Suprapubic skin (tissue), 4 donors: ENCODE measurements around the gene CKAP4. TPM values are rescaled to one million over a fixed set of nuclear protein-coding genes. Genes with fewer than 3 reads are reported as not detected.

Experiments
- DNase-seq, 2 donors: peaks; one replicate each; pipeline ENCODE4 v3.0.0-alpha.2; 2019; ENCODE audit warnings: low spot score in 2 of 2
- H3K27ac ChIP-seq: fragments of 200-600 bp; sonication (generic); one replicate; pipeline ENCODE4 v1.5.1; 2019
- H3K27me3 ChIP-seq: fragments of 200-600 bp; sonication (generic); one replicate; pipeline ENCODE4 v1.5.1; 2019
- H3K36me3 ChIP-seq: fragments of 200-600 bp; sonication (generic); one replicate; pipeline ENCODE4 v1.5.1; 2019
- H3K4me1 ChIP-seq: fragments of 200-600 bp; sonication (generic); one replicate; pipeline ENCODE4 v1.5.1; 2019
- H3K4me3 ChIP-seq: fragments of 200-600 bp; sonication (generic); one replicate; pipeline ENCODE4 v1.5.1; 2019; ENCODE audit warnings: mild to moderate bottlenecking
- H3K9me3 ChIP-seq: fragments of 200-600 bp; sonication (generic); one replicate; pipeline ENCODE4 v1.5.1; 2019
- EP300 ChIP-seq: sonication (generic); formaldehyde crosslinking; IDR thresholded peaks from one replicate; pipeline ENCODE4 v1.6.1; 2017; ENCODE audit warnings: antibody characterized with exemption
- POLR2A ChIP-seq, 2 donors: fragments of 450-650 bp; IDR thresholded peaks; one replicate each; pipeline ENCODE4 v1.6.1; 2017; ENCODE audit warnings: antibody characterized with exemption in 2 of 2, mild to moderate bottlenecking in 2 of 2, moderate library complexity in 2 of 2
- POLR2AphosphoS5 ChIP-seq, 3 donors: sonication (generic); formaldehyde crosslinking; IDR thresholded peaks; one replicate each; pipeline ENCODE4 v1.6.1; 2017; ENCODE audit warnings: antibody characterized with exemption in 3 of 3
- WGBS: methylation state at CpG from one replicate; pipeline ENCODE4 v1.1.5; 2018; 5-methylcytosine and 5-hydroxymethylcytosine counted together
- total RNA-seq, 4 donors: library from RNA; depleted of rRNA; stranded (reverse); fragments of >200 nt; gene quantifications; one replicate each; pipeline ENCODE4 v1.1.0, GENCODE V29; 2016
- TF ChIP-seq, protein P1 (sequence below), 2 donors: fragments of 200-600 bp in 1 of 2; fragments of 450-650 bp in 1 of 2; sonication (generic) in 1 of 2; IDR thresholded peaks; one replicate each; pipeline ENCODE4 v1.5.1; 2016 to 2019; ENCODE audit warnings: antibody characterized with exemption in 2 of 2, mild to moderate bottlenecking in 1 of 2, moderate library complexity in 1 of 2

Gene CKAP4
- total RNA-seq, 4 donors from 2014 or later = 38.5 to 75.3 (median 58.7) TPM

DNA sequence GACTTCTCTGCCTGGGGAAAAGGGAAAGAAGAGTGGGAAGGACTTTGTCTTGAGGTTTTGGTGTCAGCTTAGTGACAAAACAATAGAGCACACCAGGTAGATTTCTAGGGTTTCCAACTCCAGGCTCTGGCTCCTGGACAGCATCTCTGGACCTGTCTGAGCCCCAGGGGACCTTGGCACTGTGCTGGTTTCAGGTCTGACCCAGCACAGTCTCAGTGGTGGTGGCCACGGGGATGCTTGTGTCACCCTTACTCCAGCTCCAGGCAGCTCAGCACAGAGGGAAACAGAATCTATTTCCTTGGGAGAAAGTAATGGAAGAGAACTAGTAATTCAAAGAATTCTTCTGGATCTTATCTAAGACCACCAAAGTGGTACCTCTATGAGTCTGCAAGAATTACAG lies 11.1 kb upstream of the CKAP4 start:
- TF ChIP-seq POLR2A (IDR thresholded peaks at IDR 0.05) (no peak), EP300 (no peak), POLR2AphosphoS5 (IDR thresholded peaks at IDR 0.05) (no peak)
- TF ChIP-seq, protein P1, sequence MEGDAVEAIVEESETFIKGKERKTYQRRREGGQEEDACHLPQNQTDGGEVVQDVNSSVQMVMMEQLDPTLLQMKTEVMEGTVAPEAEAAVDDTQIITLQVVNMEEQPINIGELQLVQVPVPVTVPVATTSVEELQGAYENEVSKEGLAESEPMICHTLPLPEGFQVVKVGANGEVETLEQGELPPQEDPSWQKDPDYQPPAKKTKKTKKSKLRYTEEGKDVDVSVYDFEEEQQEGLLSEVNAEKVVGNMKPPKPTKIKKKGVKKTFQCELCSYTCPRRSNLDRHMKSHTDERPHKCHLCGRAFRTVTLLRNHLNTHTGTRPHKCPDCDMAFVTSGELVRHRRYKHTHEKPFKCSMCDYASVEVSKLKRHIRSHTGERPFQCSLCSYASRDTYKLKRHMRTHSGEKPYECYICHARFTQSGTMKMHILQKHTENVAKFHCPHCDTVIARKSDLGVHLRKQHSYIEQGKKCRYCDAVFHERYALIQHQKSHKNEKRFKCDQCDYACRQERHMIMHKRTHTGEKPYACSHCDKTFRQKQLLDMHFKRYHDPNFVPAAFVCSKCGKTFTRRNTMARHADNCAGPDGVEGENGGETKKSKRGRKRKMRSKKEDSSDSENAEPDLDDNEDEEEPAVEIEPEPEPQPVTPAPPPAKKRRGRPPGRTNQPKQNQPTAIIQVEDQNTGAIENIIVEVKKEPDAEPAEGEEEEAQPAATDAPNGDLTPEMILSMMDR (IDR thresholded peaks at IDR 0.05) = no peak
- no peaks in the 10 kb centered on the region for H3K36me3 ChIP-seq
- H3K27me3 ChIP-seq = no peaks in the 10 kb centered on the region
- no peaks in the 10 kb centered on the region for H3K9me3 ChIP-seq
- no peaks in the 10 kb centered on the region for H3K4me1 ChIP-seq
- 88% methylated on average over 1 of the region's 1 CpG for WGBS
- no peak overlapping the region for H3K4me3 ChIP-seq
- no peak overlapping the region for H3K27ac ChIP-seq
- no peak for DNase-seq

DNA sequence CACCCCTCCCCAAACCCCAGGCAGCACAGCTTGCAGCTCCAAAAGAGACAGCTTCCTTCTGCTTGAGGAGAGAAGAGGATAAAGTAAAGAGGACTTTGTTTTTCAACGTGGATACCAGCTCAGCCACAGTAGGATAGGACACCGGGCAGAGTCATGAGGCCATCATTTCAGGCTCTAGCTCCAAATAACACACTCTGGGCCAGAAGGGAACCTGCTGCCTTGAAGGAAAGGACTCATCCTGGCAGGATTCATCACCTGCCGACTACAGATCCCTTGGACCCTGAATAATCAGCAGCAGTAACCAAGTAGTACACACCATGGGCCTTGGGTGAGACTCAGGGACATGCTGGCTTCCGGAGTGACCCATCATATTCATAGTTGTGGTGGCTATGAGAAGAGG lies 10.4 kb upstream of the CKAP4 start:
- no peaks in the 10 kb centered on the region for H3K9me3 ChIP-seq
- no peak overlapping the region for H3K27ac ChIP-seq
- WGBS = 91% methylated on average over 4 of the region's 4 CpGs

DNA sequence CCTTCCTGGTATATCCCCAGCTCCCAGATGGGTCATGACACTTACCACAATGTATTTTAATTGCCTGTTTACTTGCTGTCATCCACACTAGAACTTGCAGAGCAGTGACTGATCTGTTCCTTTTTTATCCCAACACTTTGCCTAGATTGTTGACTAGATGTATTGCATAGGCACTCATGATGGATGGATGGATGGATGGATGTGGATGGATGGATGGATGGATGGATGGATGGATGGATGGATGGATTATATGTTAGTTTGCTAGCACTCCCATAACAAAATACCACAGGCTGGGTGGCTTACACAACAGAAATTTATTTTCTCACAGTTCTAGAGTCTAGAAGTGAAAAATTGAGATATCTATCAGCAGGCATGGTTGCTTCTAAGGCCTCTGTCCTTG lies 8.7 kb upstream of the CKAP4 start:
- TF ChIP-seq POLR2AphosphoS5 (IDR thresholded peaks at IDR 0.05) = no peak
- TF ChIP-seq, protein P1 (IDR thresholded peaks at IDR 0.05) = no peak
- TF ChIP-seq EP300 = no peak
- TF ChIP-seq POLR2A (IDR thresholded peaks at IDR 0.05) = no peak
- Histone ChIP-seq H3K4me3 (no peak overlapping the region), H3K36me3 (no peaks in the 10 kb centered on the region), H3K27me3 (no peaks in the 10 kb centered on the region), H3K4me1 (no peaks in the 10 kb centered on the region), H3K27ac (no peak overlapping the region), H3K9me3 (no peaks in the 10 kb centered on the region)
- DNase-seq = no peak

More for the DNA sequence above, 10.4 kb upstream of the CKAP4 start:
- no peaks in the 10 kb centered on the region for H3K27me3 ChIP-seq
- no peak for DNase-seq
- no peak overlapping the region for H3K4me3 ChIP-seq
- H3K4me1 ChIP-seq = no peaks in the 10 kb centered on the region
- H3K36me3 ChIP-seq = no peaks in the 10 kb centered on the region
- TF ChIP-seq EP300 (no peak), POLR2A (IDR thresholded peaks at IDR 0.05) (no peak), POLR2AphosphoS5 (IDR thresholded peaks at IDR 0.05) (no peak)
- TF ChIP-seq, protein P1 (IDR thresholded peaks at IDR 0.05) = no peak

DNA sequence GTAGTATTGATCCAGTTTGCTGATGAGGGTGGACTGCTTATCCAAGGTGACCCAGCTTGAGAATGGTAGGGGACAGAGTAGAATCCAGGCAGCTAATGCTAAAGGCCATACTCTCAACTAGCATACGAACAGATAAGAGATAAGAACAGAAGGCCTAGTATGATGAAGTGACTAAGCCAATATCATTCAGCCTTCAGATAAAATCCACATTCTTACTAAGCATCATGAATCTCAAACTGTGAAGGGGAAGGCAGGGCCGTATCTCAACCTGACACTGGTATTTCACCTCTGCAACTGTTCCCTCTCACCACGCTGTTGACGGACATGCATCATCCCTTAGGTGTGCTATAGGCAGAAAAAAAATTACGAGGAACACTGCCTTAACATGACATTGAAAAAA lies 8.1 kb upstream of the CKAP4 start:
- WGBS = 66% methylated on average over 5 of the region's 5 CpGs
- TF ChIP-seq, protein P1 (IDR thresholded peaks at IDR 0.05) = no peak
- TF ChIP-seq POLR2A (IDR thresholded peaks at IDR 0.05) = no peak
- TF ChIP-seq EP300 = no peak
- no peak for TF ChIP-seq POLR2AphosphoS5 (IDR thresholded peaks at IDR 0.05)
- Histone ChIP-seq H3K27ac (no peak overlapping the region), H3K4me3 (no peak overlapping the region), H3K36me3 (no peaks in the 10 kb centered on the region), H3K4me1 (no peaks in the 10 kb centered on the region), H3K27me3 (no peaks in the 10 kb centered on the region), H3K9me3 (no peaks in the 10 kb centered on the region)
- no peak for DNase-seq

DNA sequence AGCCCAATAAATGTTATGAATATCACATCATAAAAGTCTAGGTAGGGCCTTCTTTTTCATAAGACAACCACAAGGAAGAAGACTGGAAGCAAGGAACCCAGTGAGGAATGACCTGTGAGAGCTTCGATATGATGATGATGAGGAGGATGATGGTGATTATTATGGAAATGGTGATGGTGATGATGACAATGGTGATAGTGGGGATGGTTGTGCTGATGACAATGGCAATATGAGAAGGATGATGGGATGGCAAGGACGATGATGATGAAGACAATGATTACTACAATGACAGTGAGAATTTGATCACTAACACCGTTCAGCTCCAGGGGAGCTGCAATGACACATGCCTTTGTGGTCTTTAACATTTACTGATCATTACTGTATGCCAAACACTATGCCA lies 7.7 kb upstream of the CKAP4 start:
- TF ChIP-seq POLR2A (IDR thresholded peaks at IDR 0.05) (no peak), EP300 (no peak), POLR2AphosphoS5 (IDR thresholded peaks at IDR 0.05) (no peak)
- TF ChIP-seq, protein P1 (IDR thresholded peaks at IDR 0.05) = no peak
- Histone ChIP-seq H3K4me3 (no peak overlapping the region), H3K36me3 (no peaks in the 10 kb centered on the region), H3K9me3 (no peaks in the 10 kb centered on the region), H3K27me3 (no peaks in the 10 kb centered on the region), H3K4me1 (no peaks in the 10 kb centered on the region), H3K27ac (no peak overlapping the region)
- 88% methylated on average over 3 of the region's 3 CpGs for WGBS
- DNase-seq = no peak
